Parathyroid adenoma (tissue), 2 donors: ENCODE results near the gene ZCCHC14.
"Not testable (repeated sequence)": the region's sequence is repeated elsewhere in the genome, so short reads cannot be mapped to it uniquely, and the experiment has no call there.

Experiments
- H2AFZ ChIP-seq: fragments of 300-600 bp; sonication (generic); one replicate; pipeline ENCODE4 v1.7.0; 2017; ENCODE audit warnings: antibody characterized with exemption, mild to moderate bottlenecking
- H3K27ac ChIP-seq: fragments of 300-600 bp; sonication (generic); one replicate; pipeline ENCODE4 v1.7.0; 2017
- H3K27me3 ChIP-seq: fragments of 300-600 bp; sonication (generic); one replicate; pipeline ENCODE4 v1.7.0; 2017; ENCODE audit warnings: low read length; ENCODE audit not compliant: control insufficient read depth, insufficient read depth
- H3K36me3 ChIP-seq: fragments of 300-600 bp; sonication (generic); one replicate; pipeline ENCODE4 v1.7.0; 2017; ENCODE audit warnings: low read length; ENCODE audit not compliant: control insufficient read depth, insufficient read depth
- H3K4me1 ChIP-seq: fragments of 300-600 bp; sonication (generic); one replicate; pipeline ENCODE4 v1.7.0; 2017; ENCODE audit warnings: control low read depth
- H3K4me2 ChIP-seq: fragments of 300-600 bp; sonication (generic); one replicate; pipeline ENCODE4 v1.7.0; 2017; ENCODE audit warnings: low read length
- H3K4me3 ChIP-seq: fragments of 300-600 bp; sonication (generic); one replicate; pipeline ENCODE4 v1.7.0; 2017; ENCODE audit warnings: low read depth, low read length
- H3K79me2 ChIP-seq: fragments of 300-600 bp; sonication (generic); one replicate; pipeline ENCODE4 v1.7.0; 2017; ENCODE audit warnings: control low read depth
- H3K9ac ChIP-seq: fragments of 300-600 bp; sonication (generic); one replicate; pipeline ENCODE4 v1.7.0; 2017; ENCODE audit warnings: mild to moderate bottlenecking
- H3K9me3 ChIP-seq: fragments of 300-600 bp; sonication (generic); one replicate; pipeline ENCODE4 v1.7.0; 2017; ENCODE audit warnings: low read length; ENCODE audit not compliant: control insufficient read depth
- CTCF ChIP-seq: fragments of 300-600 bp; sonication (generic); IDR thresholded peaks from one replicate; pipeline ENCODE4 v1.7.0; 2017; ENCODE audit warnings: antibody characterized with exemption, mild to moderate bottlenecking
- donor health status: primary hyperparathyroidism.

The ZCCHC14 gene

DNA sequence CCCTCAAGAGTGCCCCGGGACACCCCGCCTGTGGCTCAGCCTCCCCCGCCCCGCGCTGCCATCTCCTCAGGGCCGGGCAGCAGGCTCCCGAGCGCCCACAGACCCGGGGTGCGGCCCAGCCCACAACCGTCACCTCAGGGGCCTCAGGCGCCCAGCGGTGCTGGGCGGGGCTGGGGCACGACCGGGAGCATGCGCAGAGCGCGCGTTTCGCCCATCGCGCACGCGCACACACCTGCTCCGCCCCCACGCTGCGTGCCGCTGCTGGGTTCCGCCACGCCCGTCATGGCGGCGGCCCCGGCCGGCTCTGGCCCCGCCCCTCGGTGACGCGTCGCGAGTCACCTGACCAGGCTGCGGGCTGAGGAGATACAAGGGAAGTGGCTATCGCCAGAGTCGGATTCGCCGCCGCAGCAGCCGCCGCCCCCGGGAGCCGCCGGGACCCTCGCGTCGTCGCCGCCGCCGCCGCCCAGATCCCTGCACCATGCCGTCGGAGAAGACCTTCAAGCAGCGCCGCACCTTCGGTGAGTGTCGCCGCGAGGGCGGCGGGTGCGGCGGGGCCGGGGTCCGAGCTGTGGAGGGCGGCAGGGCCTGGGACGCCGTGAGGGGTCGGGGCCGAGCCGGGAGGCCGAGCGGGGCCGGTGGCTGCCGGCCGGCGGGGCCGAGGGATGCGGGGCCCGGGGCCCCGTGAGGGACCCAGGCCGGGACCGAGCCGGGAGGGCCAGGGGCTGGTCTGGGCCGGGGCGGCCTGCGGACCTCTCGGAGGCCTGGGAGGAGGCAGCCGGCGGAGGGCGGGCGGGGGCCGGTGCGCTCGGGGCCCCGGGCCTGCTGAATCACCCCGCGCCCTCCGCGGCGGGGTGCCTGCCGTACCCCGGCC, 100.6 kb downstream of the ZCCHC14 start, which contains the start of gene MAP1LC3B:
TSS of gene MAP1LC3B (plus strand) at position 387 of the 871 bp plus-strand sequence. CDS start at position 479, 92 bp downstream.
- Histone ChIP-seq H3K36me3 (no peaks in the 10 kb centered on the region), H3K79me2 (peaks cover 18% of the 10 kb centered on the region), H3K9me3 (no peaks in the 10 kb centered on the region), H3K4me2 (peak within 1 kb of the TSS; percentile 87), H3K4me1 (peaks cover 20% of the 10 kb centered on the region), H3K27me3 (no peaks in the 10 kb centered on the region), H3K9ac (peak within 1 kb of the TSS; percentile 79), H2AFZ (peak within 1 kb of the TSS; percentile 91), H3K27ac (peak within 1 kb of the TSS; percentile 93), H3K4me3 (peak within 1 kb of the TSS; percentile 83)
- no peak for TF ChIP-seq CTCF

DNA sequence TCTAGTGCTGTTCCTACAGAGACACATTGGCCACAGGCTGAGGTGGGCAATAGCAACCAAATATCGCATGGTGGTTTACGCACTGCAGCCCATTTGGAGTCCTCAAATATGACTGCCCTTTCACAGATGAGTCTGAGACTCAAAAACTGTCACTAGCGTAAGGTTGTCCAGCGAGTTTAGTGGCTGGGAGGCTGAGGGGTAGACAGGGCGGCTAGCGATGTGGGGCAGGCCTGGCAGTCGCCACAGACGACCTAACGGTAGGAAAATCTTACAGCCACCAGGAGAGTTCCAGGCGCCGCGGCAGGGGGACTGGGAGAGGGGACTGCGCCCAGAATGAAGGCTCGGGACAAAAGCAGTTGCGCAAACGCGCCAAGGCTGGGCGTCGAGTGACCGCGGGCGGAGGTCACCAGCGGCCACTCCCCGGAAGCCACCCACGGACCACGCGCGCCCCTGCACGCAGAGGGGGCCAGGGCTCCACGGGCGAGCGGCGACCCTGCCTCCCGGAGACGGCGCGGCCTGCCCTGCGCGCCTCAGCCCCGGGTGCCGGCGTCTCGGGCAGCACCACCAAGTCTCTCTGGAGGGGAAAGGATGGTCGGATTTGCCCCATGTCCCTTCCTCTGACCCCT, 101.4 kb downstream of the ZCCHC14 start:
- H3K4me2 ChIP-seq = peak overlapping the region; percentile 87
- peak overlapping the region; percentile 79 for H3K9ac ChIP-seq
- no peak for TF ChIP-seq CTCF
- peak overlapping the region; percentile 91 for H2AFZ ChIP-seq
- peaks cover 20% of the 10 kb centered on the region for H3K4me1 ChIP-seq
- peak overlapping the region; percentile 83 for H3K4me3 ChIP-seq
- no peaks in the 10 kb centered on the region for H3K27me3 ChIP-seq
- H3K79me2 ChIP-seq = peaks cover 11% of the 10 kb centered on the region
- no peaks in the 10 kb centered on the region for H3K9me3 ChIP-seq
- H3K36me3 ChIP-seq = no peaks in the 10 kb centered on the region
- peak overlapping the region; percentile 93 for H3K27ac ChIP-seq

DNA sequence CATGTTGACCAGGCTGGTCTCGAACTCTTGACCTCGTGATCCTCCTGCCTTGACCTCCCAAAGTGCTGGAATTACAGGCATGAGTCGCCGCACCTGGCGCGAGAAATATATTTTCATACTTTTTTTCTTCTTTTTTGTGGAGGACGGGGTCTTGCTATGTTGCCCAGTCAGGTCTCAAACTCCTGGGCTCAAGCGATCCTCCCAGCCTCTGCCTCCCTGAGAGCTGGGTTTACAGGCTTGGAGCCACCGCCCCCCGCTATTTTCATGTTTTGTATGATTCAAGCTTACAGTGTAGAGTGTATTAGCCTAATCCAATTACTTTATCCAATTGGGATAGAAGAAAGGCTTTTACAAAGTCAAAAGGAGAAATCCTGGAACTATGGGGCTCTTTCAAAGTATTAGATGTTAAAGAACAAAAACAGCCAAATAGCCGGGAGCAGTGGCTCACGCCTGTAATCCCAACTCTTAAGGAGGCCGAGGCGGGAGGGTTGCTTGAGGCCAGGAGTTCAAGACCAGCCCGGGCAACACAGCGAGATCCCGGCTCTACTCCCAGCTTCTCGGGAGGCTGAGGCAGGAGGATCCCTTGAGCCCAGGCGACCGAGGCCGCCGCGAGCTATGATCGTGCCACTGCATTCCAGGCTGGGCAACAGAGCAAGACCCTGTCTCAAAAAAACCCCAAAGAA, 102.0 kb downstream of the ZCCHC14 start:
- H2AFZ ChIP-seq = peak overlapping the region; percentile 91
- no peaks in the 10 kb centered on the region for H3K36me3 ChIP-seq
- H3K27me3 ChIP-seq = no peaks in the 10 kb centered on the region
- no peak overlapping the region for H3K9ac ChIP-seq
- peaks cover 9% of the 10 kb centered on the region for H3K79me2 ChIP-seq
- no peak for TF ChIP-seq CTCF
- H3K4me2 ChIP-seq = peak overlapping the region; percentile 87
- peak overlapping the region; percentile 83 for H3K4me3 ChIP-seq
- H3K4me1 ChIP-seq = peaks cover 20% of the 10 kb centered on the region
- no peaks in the 10 kb centered on the region for H3K9me3 ChIP-seq
- peak overlapping the region; percentile 93 for H3K27ac ChIP-seq

DNA sequence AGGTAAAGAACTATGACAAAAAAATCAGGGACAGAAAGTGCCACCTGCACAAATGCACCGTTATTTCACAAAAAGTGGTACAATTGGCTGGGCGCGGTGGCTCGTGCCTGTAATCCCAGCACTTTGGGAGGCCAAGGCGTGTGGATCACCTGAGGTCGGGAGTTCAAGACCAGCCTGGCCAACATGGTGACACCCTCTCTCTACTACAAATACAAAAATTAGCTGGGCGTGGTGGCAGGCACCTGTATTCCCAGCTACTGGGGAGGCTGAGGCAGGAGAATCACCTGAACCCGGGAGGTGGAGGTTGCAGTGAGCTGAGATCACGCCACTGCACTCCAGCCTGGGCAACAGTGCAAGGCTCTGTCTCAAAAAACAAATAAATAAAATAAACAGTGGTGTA, 102.9 kb downstream of the ZCCHC14 start:
- H3K9ac ChIP-seq, H3K79me2 ChIP-seq, H3K9me3 ChIP-seq, H2AFZ ChIP-seq, H3K4me3 ChIP-seq, H3K36me3 ChIP-seq, H3K4me2 ChIP-seq, H3K27ac ChIP-seq, H3K27me3 ChIP-seq: not testable (repeated sequence)
- peaks cover 20% of the 10 kb centered on the region for H3K4me1 ChIP-seq

GRCh38 chr16:87389245-87389644, 103.6 kb downstream of the ZCCHC14 start:
- H3K4me2 ChIP-seq = no peak overlapping the region
- no peak for TF ChIP-seq CTCF
- H2AFZ ChIP-seq = no peak overlapping the region
- no peak overlapping the region for H3K9ac ChIP-seq
- H3K4me1 ChIP-seq = peaks cover 20% of the 10 kb centered on the region
- H3K79me2 ChIP-seq = no peaks in the 10 kb centered on the region
- no peaks in the 10 kb centered on the region for H3K27me3 ChIP-seq
- H3K4me3 ChIP-seq = no peak overlapping the region
- H3K9me3 ChIP-seq = no peaks in the 10 kb centered on the region
- peak overlapping the region; percentile 21 for H3K27ac ChIP-seq
- no peaks in the 10 kb centered on the region for H3K36me3 ChIP-seq
